AML-193 (cell line): ENCODE data around the gene RELL1.

ENCODE experiments used
- DNase-seq, 2 experiments: peaks; one replicate each; lab custom pipeline; 2025; lab: John Stamatoyannopoulos, UW

Gene RELL1

DNA sequence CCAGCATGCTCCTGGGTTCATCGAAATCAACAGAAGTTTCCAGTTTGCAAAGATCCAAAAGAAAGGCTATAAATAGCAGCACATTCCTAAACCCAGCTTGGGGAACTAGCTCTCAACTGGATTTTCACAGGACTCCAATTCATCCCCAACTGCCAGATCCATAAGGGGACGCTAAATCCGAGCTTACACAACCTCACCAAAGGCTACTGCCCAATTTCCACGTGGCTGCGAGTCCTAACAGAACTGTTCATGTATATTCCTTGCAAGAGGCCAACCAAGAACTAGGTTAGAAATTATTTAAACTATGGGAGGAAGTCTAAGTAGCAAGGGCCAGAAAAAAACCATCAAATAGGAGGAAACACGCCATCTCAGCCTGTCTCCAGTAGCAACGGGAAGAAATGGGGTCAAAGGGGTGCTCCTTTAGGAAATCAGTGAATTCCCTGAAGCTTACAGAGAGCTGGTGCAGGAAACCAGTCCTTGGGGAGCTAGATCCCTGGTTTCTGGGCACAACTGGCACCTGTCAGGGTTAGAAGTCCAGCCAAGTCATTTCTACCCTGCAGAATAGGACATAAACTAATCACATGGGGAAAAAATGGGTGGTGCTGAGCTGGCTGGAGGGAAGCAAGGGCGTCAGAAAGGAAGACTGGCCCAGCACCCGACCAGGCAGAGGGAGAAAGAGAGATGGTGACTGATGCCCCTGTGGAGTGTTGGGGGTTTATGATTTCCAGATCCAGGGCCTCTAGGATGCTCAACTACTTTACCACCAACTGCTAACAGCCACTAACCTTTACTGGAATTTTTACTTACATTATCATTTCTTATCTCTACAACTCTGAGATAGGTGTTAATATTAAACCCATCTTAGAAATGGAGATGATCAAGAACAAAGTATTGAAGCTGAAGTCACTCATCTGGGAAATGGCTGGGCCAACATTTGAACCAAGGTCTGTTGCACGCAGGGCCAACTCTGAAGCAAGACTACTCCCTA, 20.5 kb downstream of the RELL1 start:
- no peak for DNase-seq

DNA sequence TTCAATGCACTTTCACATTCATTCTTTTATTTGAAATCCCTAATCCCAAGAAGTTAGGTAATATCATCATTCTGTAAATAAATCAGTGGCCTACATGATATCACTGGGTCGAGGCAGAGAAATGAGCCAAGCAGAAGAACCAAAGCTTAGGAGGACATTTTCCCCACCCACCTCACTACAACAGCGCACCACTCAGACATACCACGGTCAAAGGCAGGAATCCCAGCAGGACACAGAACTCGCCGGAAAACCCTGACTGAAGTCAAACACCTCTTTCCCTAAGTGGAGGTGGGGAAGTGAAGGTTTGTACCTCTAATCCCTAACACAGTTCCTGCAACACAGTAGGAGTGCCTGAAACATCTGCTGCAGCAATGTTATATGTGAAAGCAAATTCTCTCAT, 21.5 kb downstream of the RELL1 start:
- DNase-seq: no peak

- no peak for DNase-seq
Measured at GRCh38 chr4:37663552-37663951, 22.6 kb downstream of the RELL1 start.

- DNase-seq: no peak
Measured at GRCh38 chr4:37662861-37663390, 23.2 kb downstream of the RELL1 start.

- DNase-seq: no peak
Measured at GRCh38 chr4:37662251-37662650, 23.9 kb downstream of the RELL1 start.

- DNase-seq: no peak
Measured at GRCh38 chr4:37661772-37662171, 24.4 kb downstream of the RELL1 start.

DNA sequence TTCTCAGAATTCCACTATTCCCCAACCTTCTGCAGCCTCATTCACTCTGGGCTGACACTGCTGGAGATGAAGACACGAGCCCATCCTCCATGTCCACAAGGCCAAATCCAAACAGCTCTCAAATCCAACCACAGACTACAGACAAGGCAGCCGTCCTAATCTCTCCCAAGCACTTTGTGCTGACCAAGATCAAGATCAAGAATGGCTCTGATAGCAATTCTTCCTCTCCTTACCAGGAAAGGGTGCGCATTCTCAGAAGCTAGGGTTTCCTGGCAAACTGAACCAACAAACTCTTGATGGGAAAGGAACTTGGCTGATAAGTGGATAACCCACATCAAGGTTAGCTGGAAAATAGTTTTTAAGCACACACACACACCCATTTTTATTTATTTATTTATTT, 26.5 kb downstream of the RELL1 start:
- no peak for DNase-seq

GRCh38 chr4:37656649-37657048, 29.5 kb downstream of the RELL1 start:
- DNase-seq: no peak

DNA sequence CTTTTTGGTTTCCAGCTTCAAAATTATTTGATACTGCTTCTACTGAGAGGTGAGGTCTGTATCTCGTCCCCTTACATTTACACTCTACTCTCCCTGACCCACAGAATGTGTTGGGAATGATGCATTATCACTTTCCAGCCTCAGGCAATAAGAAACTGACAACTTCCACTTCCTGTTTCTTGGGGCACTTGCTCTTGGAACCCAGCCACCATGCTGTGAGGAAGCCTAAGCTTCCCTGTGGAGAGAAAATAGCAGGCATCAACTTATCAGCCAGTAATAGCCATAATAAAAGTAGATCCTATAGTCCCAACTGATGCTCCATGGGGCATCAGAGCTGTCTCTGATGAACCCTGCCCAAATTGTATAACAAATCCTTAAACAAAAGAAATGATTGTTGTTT, 32.6 kb downstream of the RELL1 start:
- DNase-seq: peak; percentile 64 to 67

GRCh38 chr4:37652747-37653527, 33.2 kb downstream of the RELL1 start:
- DNase-seq: no peak

DNA sequence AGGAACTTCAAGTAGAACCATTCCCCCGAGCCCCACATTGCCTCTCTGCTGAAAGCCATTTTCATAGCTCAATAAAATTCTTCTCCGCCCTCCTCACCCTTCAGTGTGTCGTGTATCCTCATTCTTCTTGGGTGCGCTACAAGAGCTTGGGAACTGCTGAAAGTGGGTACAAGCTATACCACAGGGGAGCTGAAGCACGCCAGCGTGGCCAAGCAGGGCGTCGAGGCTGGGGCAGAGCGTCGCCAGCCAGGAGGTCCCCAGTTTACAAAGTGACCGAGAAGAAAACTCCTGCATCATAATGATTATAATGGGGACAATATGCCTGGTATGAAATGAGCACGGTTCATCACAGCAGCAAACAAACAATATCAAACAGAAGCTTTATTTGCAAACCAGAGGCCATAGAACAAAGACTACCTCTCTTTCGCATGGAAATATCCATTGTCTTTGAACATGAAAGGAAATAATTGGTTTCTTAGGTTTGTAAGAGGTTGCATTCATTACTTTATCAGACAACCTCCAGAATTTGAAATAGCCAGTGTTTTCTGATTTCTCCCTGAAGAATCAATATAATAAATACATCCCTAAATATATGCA, 34.3 kb downstream of the RELL1 start:
- DNase-seq: no peak

DNA sequence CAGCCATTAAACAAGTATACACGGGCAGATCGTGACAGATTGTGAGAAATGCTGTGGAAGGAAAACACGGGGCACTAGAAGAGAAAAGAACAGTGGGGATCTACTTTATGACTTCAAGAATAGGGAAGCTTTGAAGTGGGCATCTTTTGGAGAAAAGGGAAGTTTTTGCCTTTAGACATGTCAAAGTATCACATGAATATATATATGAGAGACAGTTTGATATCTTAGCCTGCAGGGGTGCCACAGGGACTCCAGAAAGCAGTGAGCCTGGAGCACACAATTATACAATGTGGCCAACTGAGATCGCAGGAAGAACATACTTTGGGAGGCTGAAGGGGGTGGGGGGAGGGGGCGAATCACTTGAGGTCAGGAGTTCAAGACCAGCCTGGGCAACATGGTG, 35.7 kb downstream of the RELL1 start:
- peak in 1 of 2 experiments; percentile 13 for DNase-seq

GRCh38 chr4:37649268-37649667, 36.9 kb downstream of the RELL1 start:
- DNase-seq: no peak

- DNase-seq: peak; percentile 41 to 50
Measured at GRCh38 chr4:37648084-37648817, 37.9 kb downstream of the RELL1 start.

DNA sequence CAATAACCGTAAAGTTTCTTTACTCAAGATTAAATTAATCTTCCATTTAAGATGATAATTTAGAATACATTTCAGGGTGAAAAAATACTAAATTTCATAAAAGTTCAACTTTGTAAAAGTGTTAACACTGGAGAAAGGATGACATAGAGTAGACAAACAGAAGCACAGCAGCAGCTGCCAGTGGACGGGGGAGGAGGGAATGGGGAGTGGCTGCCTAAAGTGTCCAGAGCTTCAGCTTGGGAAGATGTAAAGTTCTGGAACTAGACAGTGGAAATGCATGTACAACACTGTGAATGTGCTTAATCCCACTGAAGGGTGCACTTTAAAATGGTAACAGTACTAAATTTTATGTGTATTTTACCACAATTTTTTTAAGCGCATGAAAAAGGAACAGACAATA, 39.9 kb downstream of the RELL1 start:
- no peak for DNase-seq

GRCh38 chr4:37645736-37646135, 40.4 kb downstream of the RELL1 start:
- no peak for DNase-seq

DNA sequence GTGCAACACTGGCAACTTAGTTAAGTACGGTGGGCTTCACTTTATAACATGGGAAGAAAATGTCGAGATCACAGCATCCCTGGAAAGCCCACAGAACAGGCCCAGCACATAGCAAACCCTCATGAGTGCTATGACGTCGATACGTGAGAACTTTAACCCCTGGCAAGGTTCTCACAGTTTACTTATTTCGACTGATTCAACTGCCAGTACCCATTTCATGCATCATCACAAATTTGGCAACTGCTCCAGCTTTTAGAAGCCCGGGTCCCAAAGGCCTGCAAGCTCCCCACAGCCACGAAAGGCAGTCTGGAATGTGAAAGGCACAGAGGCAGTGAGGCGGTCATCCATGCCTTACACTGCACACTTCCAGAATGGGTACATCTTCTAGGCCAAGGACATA, 41.2 kb downstream of the RELL1 start:
- no peak for DNase-seq

- no peak for DNase-seq
Measured at GRCh38 chr4:37641886-37642849, 44.0 kb downstream of the RELL1 start.

GRCh38 chr4:37641352-37641751, 44.8 kb downstream of the RELL1 start:
- DNase-seq: no peak

DNA sequence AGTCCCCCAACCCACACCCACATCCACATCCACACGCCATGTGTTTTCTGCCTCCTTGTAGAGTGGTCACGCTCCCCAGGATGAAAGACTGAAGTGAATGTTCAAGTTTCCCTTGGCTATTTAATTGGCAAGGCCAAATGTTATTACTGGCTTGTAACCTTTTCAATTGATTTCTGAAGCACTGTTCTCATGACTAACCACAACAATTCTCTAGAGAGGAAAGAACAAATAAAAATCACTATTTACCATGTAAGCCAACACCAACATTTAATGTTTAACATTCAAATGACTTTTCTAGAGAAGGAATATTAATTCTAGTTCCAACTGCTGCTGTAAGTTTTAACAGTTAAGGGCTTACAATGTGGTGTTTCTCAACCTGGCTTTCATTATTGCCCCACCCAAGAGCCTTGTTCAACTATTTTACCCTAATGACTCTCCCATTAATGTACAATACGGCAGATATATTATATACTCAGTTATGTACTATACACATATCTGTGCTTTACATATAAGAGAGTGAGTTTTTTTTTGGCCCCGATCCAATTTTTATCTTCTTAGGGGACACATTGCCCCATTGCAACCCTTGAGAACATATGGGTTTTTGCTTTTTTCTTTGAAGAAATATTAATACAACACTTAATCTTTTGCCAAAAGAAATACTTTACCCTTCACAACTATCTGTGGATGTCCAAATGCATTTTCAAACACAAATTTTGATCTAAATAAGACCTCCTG, 46.5 kb downstream of the RELL1 start:
- no peak for DNase-seq
